PC-3 (cell line): Measurements from ENCODE around the gene IQCK. TPM values are rescaled to one million over a fixed set of nuclear protein-coding genes. Genes with fewer than 3 reads are reported as not detected.

Source experiments
- ATAC-seq: fragments of 200-7000 bp; cut with Tn5 transposase; 2 replicates; pipeline ENCODE4 v1.9.1; 2020; ENCODE audit warnings: mild to moderate bottlenecking, moderate library complexity
- BruUV-seq: library from RNA; stranded (reverse); fragments of 400-500 nt; replicated peaks from 2 replicates; lab custom pipeline; 2021; lab: Mats Ljungman, UMichigan
- CTCF ChIA-PET: fragments of 300-600 bp; sonication (Branson Sonifier 250); formaldehyde crosslinking; loops from one replicate; lab custom pipeline; 2022; ENCODE audit warnings: antibody characterized with exemption; lab: Charles Lee
- POLR2A ChIA-PET: fragments of 300-600 bp; sonication (Branson Sonifier 250); formaldehyde crosslinking; loops from one replicate; lab custom pipeline; 2022; ENCODE audit warnings: antibody characterized with exemption; ENCODE audit not compliant: unreplicated experiment; lab: Charles Lee
- DNase-seq: peaks from one replicate; pipeline ENCODE4 v3.0.0-alpha.2; 2015
- H2AFZ ChIP-seq: fragments of 300-600 bp; sonication (generic); 2 replicates; pipeline ENCODE4 v1.6.0; 2016; ENCODE audit warnings: antibody characterized with exemption, low read length
- H3F3A ChIP-seq: fragments of 300-600 bp; sonication (generic); one replicate; pipeline ENCODE4 v1.6.0; 2017; ENCODE audit warnings: antibody characterized with exemption, low read length, control low read depth, mild to moderate bottlenecking; ENCODE audit not compliant: unreplicated experiment
- H3K27ac ChIP-seq: fragments of 300-600 bp; sonication (generic); 2 replicates; pipeline ENCODE4 v1.5.1; 2016; ENCODE audit warnings: mild to moderate bottlenecking, low read length
- H3K27me3 ChIP-seq: fragments of 300-600 bp; sonication (generic); 2 replicates; pipeline ENCODE4 v1.6.1; 2016; ENCODE audit warnings: low read length, mixed read lengths
- H3K36me3 ChIP-seq: fragments of 300-600 bp; sonication (generic); 2 replicates; pipeline ENCODE4 v1.6.1; 2016; ENCODE audit warnings: low read depth, mixed run types, low read length, mixed read lengths
- H3K4me1 ChIP-seq: fragments of 300-600 bp; sonication (generic); 2 replicates; pipeline ENCODE4 v1.5.1; 2016; ENCODE audit warnings: low read length; ENCODE audit not compliant: insufficient read depth
- H3K4me2 ChIP-seq: fragments of 300-600 bp; sonication (generic); 2 replicates; pipeline ENCODE4 v1.6.0; 2016; ENCODE audit warnings: low read length
- H3K4me3 ChIP-seq: fragments of 300-600 bp; sonication (generic); 2 replicates; pipeline ENCODE4 v1.5.1; 2016; ENCODE audit warnings: mild to moderate bottlenecking, low read length, mixed read lengths
- H3K79me2 ChIP-seq: fragments of 300-600 bp; sonication (generic); 2 replicates; pipeline ENCODE4 v1.6.1; 2017; ENCODE audit warnings: low read length, mixed read lengths
- H3K9ac ChIP-seq: fragments of 300-600 bp; sonication (generic); 2 replicates; pipeline ENCODE4 v1.6.0; 2016; ENCODE audit warnings: mild to moderate bottlenecking, low read length
- H3K9me2 ChIP-seq: fragments of 300-600 bp; sonication (generic); replicated peaks from 2 replicates; pipeline ENCODE4 v1.6.1; 2016; ENCODE audit warnings: mixed run types, low read length, mixed read lengths
- H3K9me3 ChIP-seq: fragments of 300-600 bp; sonication (generic); 2 replicates; pipeline ENCODE4 v1.6.1; 2016; ENCODE audit warnings: low read length, mixed read lengths
- H4K20me1 ChIP-seq: fragments of 300-600 bp; sonication (generic); 2 replicates; pipeline ENCODE4 v1.6.1; 2016; ENCODE audit warnings: low read length, mixed read lengths
- EZH2 ChIP-seq: fragments of 300-600 bp; sonication (generic); IDR thresholded peaks from one replicate; pipeline ENCODE4 v1.6.1; 2017; ENCODE audit warnings: antibody characterized with exemption, mild to moderate bottlenecking, low read length; ENCODE audit not compliant: unreplicated experiment
- EZH2phosphoT487 ChIP-seq: fragments of 300-600 bp; sonication (generic); IDR thresholded peaks from 2 replicates; pipeline ENCODE4 v1.6.1; 2018; ENCODE audit warnings: mild to moderate bottlenecking, antibody characterized with exemption, low read length, borderline replicate concordance
- intact Hi-C: fragments of 100-400 bp; cut with micrococcal nuclease; formaldehyde crosslinking; loops from 2 replicates; pipeline ENCODE4 v1.9.0; 2023
- total RNA-seq: library from RNA; depleted of rRNA; stranded (reverse); fragments of >200 nt; gene quantifications from 2 replicates; pipeline ENCODE4 v1.2.3, GENCODE V29; 2014
- TF ChIP-seq, protein P1 (sequence below): fragments of 300-600 bp; sonication (generic); conservative IDR thresholded peaks from 2 replicates; pipeline ENCODE4 v1.5.1; 2017; ENCODE audit warnings: antibody characterized with exemption, low read depth, mild to moderate bottlenecking, low read length

The IQCK gene
- total RNA-seq, 1 experiment from 2014 or later = 8.9 TPM

DNA sequence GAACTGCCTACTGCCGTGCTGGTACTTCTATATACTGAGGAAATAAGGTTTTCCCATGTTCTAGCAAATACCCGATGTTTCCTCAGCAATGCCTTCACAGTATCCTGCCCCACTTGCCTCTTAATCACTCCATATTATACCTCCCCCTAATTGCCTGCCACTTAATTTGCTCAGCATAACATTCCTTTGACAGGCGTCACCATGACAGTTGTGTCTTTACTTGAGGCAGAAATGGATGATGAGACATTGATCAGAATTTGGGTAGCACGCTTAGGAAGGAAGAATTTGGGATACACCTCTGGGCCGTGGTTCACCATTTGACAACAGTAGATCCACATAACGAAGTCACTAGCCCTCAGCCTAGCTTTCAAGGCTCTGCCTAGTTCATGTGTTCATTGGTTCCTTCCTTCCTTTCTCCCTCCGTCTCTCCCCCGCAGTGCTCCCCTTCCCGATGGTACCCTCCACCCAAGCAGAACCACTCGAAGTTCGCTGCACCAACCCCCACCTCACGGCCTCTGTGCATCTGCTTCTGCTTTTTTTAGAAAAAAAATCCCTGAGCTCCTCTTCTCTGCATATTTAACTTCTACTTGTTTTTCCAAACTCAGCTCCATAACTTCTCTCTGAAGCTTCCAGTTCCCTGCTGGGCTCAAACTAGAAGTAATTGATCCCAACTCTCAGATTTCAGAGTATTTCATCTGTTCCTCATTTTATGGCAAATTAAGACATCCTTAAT lies 19.4 kb downstream of the IQCK start:
- H3K36me3 ChIP-seq = no peaks in the 10 kb centered on the region
- no peak overlapping the region for H2AFZ ChIP-seq
- H4K20me1 ChIP-seq = no peaks in the 10 kb centered on the region
- no peaks in the 10 kb centered on the region for H3K27me3 ChIP-seq
- no peaks in the 10 kb centered on the region for H3K79me2 ChIP-seq
- H3K4me1 ChIP-seq = no peaks in the 10 kb centered on the region
- no peak overlapping the region for H3K4me3 ChIP-seq
- no peak overlapping the region for H3K9ac ChIP-seq
- intact Hi-C loops = no loop called here
- H3K9me3 ChIP-seq = no peaks in the 10 kb centered on the region
- BruUV-seq = no TSS peak
- H3F3A ChIP-seq = no peaks in the 10 kb centered on the region
- DNase-seq (no peak), ATAC-seq (no peak)
- ChIA-PET POLR2A (no interaction called here), CTCF (no interaction called here)
- no peak for TF ChIP-seq EZH2
- TF ChIP-seq, protein P1, sequence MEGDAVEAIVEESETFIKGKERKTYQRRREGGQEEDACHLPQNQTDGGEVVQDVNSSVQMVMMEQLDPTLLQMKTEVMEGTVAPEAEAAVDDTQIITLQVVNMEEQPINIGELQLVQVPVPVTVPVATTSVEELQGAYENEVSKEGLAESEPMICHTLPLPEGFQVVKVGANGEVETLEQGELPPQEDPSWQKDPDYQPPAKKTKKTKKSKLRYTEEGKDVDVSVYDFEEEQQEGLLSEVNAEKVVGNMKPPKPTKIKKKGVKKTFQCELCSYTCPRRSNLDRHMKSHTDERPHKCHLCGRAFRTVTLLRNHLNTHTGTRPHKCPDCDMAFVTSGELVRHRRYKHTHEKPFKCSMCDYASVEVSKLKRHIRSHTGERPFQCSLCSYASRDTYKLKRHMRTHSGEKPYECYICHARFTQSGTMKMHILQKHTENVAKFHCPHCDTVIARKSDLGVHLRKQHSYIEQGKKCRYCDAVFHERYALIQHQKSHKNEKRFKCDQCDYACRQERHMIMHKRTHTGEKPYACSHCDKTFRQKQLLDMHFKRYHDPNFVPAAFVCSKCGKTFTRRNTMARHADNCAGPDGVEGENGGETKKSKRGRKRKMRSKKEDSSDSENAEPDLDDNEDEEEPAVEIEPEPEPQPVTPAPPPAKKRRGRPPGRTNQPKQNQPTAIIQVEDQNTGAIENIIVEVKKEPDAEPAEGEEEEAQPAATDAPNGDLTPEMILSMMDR = no peak
- TF ChIP-seq EZH2phosphoT487 = no peak
- H3K9me2 ChIP-seq = no peaks in the 10 kb centered on the region
- no peak overlapping the region for H3K27ac ChIP-seq
- no peak overlapping the region for H3K4me2 ChIP-seq

DNA sequence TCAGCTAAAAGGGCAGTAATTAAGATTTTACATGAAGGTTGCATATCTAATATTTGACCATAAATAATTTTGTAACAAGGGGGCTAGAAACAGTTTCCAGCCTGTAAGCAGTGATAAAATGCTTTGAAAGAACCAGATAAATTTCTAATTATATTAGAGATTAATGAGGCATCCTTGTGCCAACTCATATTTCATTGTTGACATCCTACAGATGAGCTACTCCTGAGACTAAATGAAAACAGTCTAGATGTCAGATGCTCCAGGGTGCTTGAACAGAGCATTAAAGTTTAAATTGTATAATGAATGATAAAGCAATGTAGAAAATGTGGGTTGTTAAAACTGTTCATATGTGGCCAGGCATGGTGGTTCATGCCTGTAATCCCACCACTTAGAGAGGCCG lies 23.3 kb downstream of the IQCK start:
- intact Hi-C loops = no loop called here
- Histone ChIP-seq H4K20me1 (no peaks in the 10 kb centered on the region), H3K9ac (no peak overlapping the region), H3K4me1 (peaks cover 15% of the 10 kb centered on the region), H3K4me2 (no peak overlapping the region), H3K79me2 (no peaks in the 10 kb centered on the region), H3K9me3 (no peaks in the 10 kb centered on the region), H3F3A (no peaks in the 10 kb centered on the region), H3K4me3 (no peak overlapping the region), H3K27me3 (no peaks in the 10 kb centered on the region), H3K36me3 (no peaks in the 10 kb centered on the region), H3K27ac (no peak overlapping the region), H3K9me2 (no peaks in the 10 kb centered on the region), H2AFZ (no peak overlapping the region)
- DNase-seq = no peak
- no TSS peak for BruUV-seq
- POLR2A ChIA-PET = no interaction called here
- CTCF ChIA-PET = no interaction called here
- no peak for ATAC-seq
- TF ChIP-seq EZH2phosphoT487 (no peak), EZH2 (no peak)
- TF ChIP-seq, protein P1 = no peak

DNA sequence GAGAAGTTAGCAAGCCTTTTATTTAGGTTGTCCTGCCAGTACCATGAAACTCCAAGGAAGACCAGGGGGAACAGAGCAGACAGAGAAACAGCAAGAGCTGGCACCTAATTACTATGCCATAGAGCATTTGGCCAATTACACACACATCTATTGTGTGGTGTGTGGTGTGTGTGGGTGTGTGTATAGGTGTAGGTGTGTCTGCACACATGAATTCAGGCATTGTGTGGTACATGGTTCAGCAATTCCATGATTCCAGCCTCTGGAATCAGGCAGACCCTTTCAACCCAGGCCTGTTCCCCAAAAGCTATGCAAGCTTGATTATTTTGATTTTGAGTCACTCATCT lies 25.7 kb downstream of the IQCK start:
- no TSS peak for BruUV-seq
- H3K4me3 ChIP-seq = no peak overlapping the region
- no peak overlapping the region for H3K27ac ChIP-seq
- H3K9me3 ChIP-seq = no peaks in the 10 kb centered on the region
- no peaks in the 10 kb centered on the region for H3F3A ChIP-seq
- no peaks in the 10 kb centered on the region for H4K20me1 ChIP-seq
- H3K9ac ChIP-seq = no peak overlapping the region
- no peak for DNase-seq
- H3K4me1 ChIP-seq = peaks cover 22% of the 10 kb centered on the region
- no peaks in the 10 kb centered on the region for H3K27me3 ChIP-seq
- H2AFZ ChIP-seq = no peak overlapping the region
- ATAC-seq = no peak
- CTCF ChIA-PET = no interaction called here
- H3K9me2 ChIP-seq = no peaks in the 10 kb centered on the region
- no peaks in the 10 kb centered on the region for H3K36me3 ChIP-seq
- POLR2A ChIA-PET = no interaction called here
- intact Hi-C loops = no loop called here
- TF ChIP-seq EZH2 = no peak
- TF ChIP-seq, protein P1 = no peak
- TF ChIP-seq EZH2phosphoT487 = no peak
- no peaks in the 10 kb centered on the region for H3K79me2 ChIP-seq
- no peak overlapping the region for H3K4me2 ChIP-seq
